ENCODE measurements around the gene IL1RAPL1.

Gene IL1RAPL1

DNA sequence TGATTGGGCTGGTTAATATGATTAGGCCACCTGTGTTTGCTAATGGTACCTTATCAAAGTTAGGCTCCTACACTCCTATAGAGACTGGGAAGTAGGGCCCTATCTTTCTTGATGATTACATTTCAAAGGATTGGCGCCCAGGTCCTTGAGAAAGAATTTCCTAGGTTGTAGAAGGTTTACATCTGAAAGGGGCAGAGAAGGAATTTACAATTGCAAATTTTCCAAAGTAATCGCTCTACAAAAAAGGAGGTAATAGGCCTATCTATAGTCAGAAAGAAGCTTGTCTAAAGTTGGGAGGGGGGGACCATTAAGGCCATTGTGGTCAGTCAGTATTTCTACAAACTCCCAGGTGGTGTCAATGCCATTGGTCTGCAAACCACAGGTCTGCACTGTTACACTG, 638.4 kb downstream of the IL1RAPL1 start:
- no peak overlapping the region for H2AK5ac ChIP-seq (ENCODE audit: low read depth, low read length)
- no peak overlapping the region for H3K23ac ChIP-seq (ENCODE audit: low read depth, low read length, poor library complexity)
- WGBS, 2 donors (ENCODE audit: extremely low coverage in 2 of 2, insufficient read length in 2 of 2, insufficient replicate concordance in 1 of 2), result no CpG with 5 or more reads among the region's 2 CpGs
- no peak overlapping the region for H4K91ac ChIP-seq (ENCODE audit: low read depth, low read length, poor library complexity)
- no peaks in the 10 kb centered on the region for H3K79me1 ChIP-seq (ENCODE audit: low read depth, low read length)
- H3K27me3 ChIP-seq (ENCODE audit: control insufficient read depth in 3 of 3, insufficient read depth in 3 of 3, low read depth in 1 of 3, low read length in 3 of 3), result no peaks in the 10 kb centered on the region
- no peak overlapping the region for H2BK15ac ChIP-seq (ENCODE audit: low read length)
- no peak overlapping the region for H2AFZ ChIP-seq (ENCODE audit: low read length)
- no peak overlapping the region for H3K9ac ChIP-seq (ENCODE audit: low read depth, low read length, poor library complexity)
- H2BK120ac ChIP-seq (ENCODE audit: low read depth, low read length), result no peak overlapping the region
- no peak overlapping the region for H3K4me3 ChIP-seq (ENCODE audit: low read length in 2 of 2)
- H2BK5ac ChIP-seq (ENCODE audit: low read length), result no peak overlapping the region
- no peaks in the 10 kb centered on the region for H3K36me3 ChIP-seq (replicated peaks in 1 of 2; ENCODE audit: control insufficient read depth in 2 of 2, insufficient read depth in 2 of 2, low read length in 2 of 2)
- no peak overlapping the region for H3K4ac ChIP-seq (ENCODE audit: low read length)
- H4K8ac ChIP-seq (ENCODE audit: low read depth, low read length), result no peak overlapping the region
- no peak overlapping the region for H3K27ac ChIP-seq (replicated peaks; ENCODE audit: low read length)
- H3K4me2 ChIP-seq (ENCODE audit: insufficient read depth, low read length, poor library complexity, severe bottlenecking), result no peak overlapping the region
- no peaks in the 10 kb centered on the region for H3K4me1 ChIP-seq (ENCODE audit: control insufficient read depth in 2 of 2, insufficient read depth in 1 of 2, low read depth in 1 of 2, low read length in 2 of 2)
- H3K9me3 ChIP-seq (replicated peaks in 1 of 2; ENCODE audit: control insufficient read depth in 2 of 2, insufficient read depth in 1 of 2, low read depth in 1 of 2, low read length in 2 of 2), result no peaks in the 10 kb centered on the region
- no peak overlapping the region for H3K18ac ChIP-seq (ENCODE audit: low read length)
- H3K14ac ChIP-seq (ENCODE audit: low read length), result no peak overlapping the region
- H2BK12ac ChIP-seq (ENCODE audit: low read length), result no peak overlapping the region
- no peak for DNase-seq (ENCODE audit: low spot score)

DNA sequence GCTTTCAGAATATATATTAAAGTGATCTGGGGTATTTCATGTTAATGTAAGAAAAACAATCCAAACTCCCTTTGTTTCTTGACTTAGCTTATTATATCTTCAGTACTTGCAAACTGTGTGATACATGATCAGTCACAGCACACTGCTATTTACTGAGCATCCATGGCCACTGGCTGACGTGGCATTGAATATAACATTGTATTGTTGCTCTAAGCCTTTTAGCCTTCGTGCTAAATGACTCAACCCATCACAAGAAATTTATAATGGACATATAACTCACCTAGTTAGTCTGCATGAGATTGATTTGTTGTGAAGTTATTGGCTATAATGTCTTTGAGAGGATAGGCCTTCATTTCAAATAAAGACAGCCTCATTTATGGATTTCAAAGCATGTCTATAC, 642.6 kb downstream of the IL1RAPL1 start:
- H3K18ac ChIP-seq (ENCODE audit: low read length), result no peak overlapping the region
- no peak overlapping the region for H2BK5ac ChIP-seq (ENCODE audit: low read length)
- no peaks in the 10 kb centered on the region for H3K9me3 ChIP-seq (replicated peaks in 1 of 2; ENCODE audit: control insufficient read depth in 2 of 2, insufficient read depth in 1 of 2, low read depth in 1 of 2, low read length in 2 of 2)
- no peak overlapping the region for H3K4me3 ChIP-seq (ENCODE audit: low read length in 2 of 2)
- H3K9ac ChIP-seq (ENCODE audit: low read depth, low read length, poor library complexity), result no peak overlapping the region
- no peak overlapping the region for H3K14ac ChIP-seq (ENCODE audit: low read length)
- no peak overlapping the region for H3K4ac ChIP-seq (ENCODE audit: low read length)
- no CpG with 5 or more reads among the region's 2 CpGs for WGBS, 2 donors (ENCODE audit: extremely low coverage in 2 of 2, insufficient read length in 2 of 2, insufficient replicate concordance in 1 of 2)
- no peak overlapping the region for H4K8ac ChIP-seq (ENCODE audit: low read depth, low read length)
- no peak for DNase-seq (ENCODE audit: low spot score)
- H3K4me1 ChIP-seq (ENCODE audit: control insufficient read depth in 2 of 2, insufficient read depth in 1 of 2, low read depth in 1 of 2, low read length in 2 of 2), result no peaks in the 10 kb centered on the region
- H2AK5ac ChIP-seq (ENCODE audit: low read depth, low read length), result no peak overlapping the region
- no peak overlapping the region for H3K4me2 ChIP-seq (ENCODE audit: insufficient read depth, low read length, poor library complexity, severe bottlenecking)
- no peak overlapping the region for H3K23ac ChIP-seq (ENCODE audit: low read depth, low read length, poor library complexity)
- H2BK12ac ChIP-seq (ENCODE audit: low read length), result no peak overlapping the region
- H3K79me1 ChIP-seq (ENCODE audit: low read depth, low read length), result no peaks in the 10 kb centered on the region
- H2BK15ac ChIP-seq (ENCODE audit: low read length), result no peak overlapping the region
- no peak overlapping the region for H2BK120ac ChIP-seq (ENCODE audit: low read depth, low read length)
- no peaks in the 10 kb centered on the region for H3K36me3 ChIP-seq (replicated peaks in 1 of 2; ENCODE audit: control insufficient read depth in 2 of 2, insufficient read depth in 2 of 2, low read length in 2 of 2)
- H3K27me3 ChIP-seq (ENCODE audit: control insufficient read depth in 3 of 3, insufficient read depth in 3 of 3, low read depth in 1 of 3, low read length in 3 of 3), result no peaks in the 10 kb centered on the region
- H4K91ac ChIP-seq (ENCODE audit: low read depth, low read length, poor library complexity), result no peak overlapping the region
- H2AFZ ChIP-seq (ENCODE audit: low read length), result no peak overlapping the region
- no peak overlapping the region for H3K27ac ChIP-seq (replicated peaks; ENCODE audit: low read length)

DNA sequence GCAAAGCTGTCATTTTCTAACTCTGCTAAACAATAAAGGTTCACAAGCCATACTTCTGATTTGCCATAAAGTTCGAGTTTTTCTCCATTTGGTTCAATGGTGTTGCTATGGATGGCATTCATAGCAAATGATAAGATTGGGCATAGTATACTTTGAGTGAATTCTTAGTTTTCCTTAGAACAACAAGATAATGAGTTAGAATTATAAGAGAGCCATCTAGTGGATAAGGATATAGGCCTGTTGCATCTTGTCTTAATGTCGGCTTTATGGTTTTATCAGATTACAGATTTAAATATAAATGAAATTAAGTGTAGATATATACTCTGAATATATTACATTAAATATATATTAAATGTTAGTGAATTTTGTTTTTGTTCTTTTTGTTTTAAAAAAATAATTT, 644.6 kb downstream of the IL1RAPL1 start:
- Histone ChIP-seq H3K9ac (ENCODE audit: low read depth, low read length, poor library complexity) (no peak overlapping the region), H2BK5ac (ENCODE audit: low read length) (no peak overlapping the region), H3K14ac (ENCODE audit: low read length) (no peak overlapping the region), H3K36me3 (replicated peaks in 1 of 2; ENCODE audit: control insufficient read depth in 2 of 2, insufficient read depth in 2 of 2, low read length in 2 of 2) (no peaks in the 10 kb centered on the region), H3K27me3 (ENCODE audit: control insufficient read depth in 3 of 3, insufficient read depth in 3 of 3, low read depth in 1 of 3, low read length in 3 of 3) (no peaks in the 10 kb centered on the region), H2BK15ac (ENCODE audit: low read length) (no peak overlapping the region), H3K4ac (ENCODE audit: low read length) (no peak overlapping the region), H2BK120ac (ENCODE audit: low read depth, low read length) (no peak overlapping the region), H3K79me1 (ENCODE audit: low read depth, low read length) (no peaks in the 10 kb centered on the region), H3K27ac (replicated peaks; ENCODE audit: low read length) (no peak overlapping the region), H3K4me1 (ENCODE audit: control insufficient read depth in 2 of 2, insufficient read depth in 1 of 2, low read depth in 1 of 2, low read length in 2 of 2) (no peaks in the 10 kb centered on the region), H4K8ac (ENCODE audit: low read depth, low read length) (no peak overlapping the region), H2AK5ac (ENCODE audit: low read depth, low read length) (no peak overlapping the region), H3K18ac (ENCODE audit: low read length) (no peak overlapping the region), H2AFZ (ENCODE audit: low read length) (no peak overlapping the region), H4K91ac (ENCODE audit: low read depth, low read length, poor library complexity) (no peak overlapping the region), H2BK12ac (ENCODE audit: low read length) (no peak overlapping the region), H3K23ac (ENCODE audit: low read depth, low read length, poor library complexity) (no peak overlapping the region), H3K4me2 (ENCODE audit: insufficient read depth, low read length, poor library complexity, severe bottlenecking) (no peak overlapping the region), H3K9me3 (replicated peaks in 1 of 2; ENCODE audit: control insufficient read depth in 2 of 2, insufficient read depth in 1 of 2, low read depth in 1 of 2, low read length in 2 of 2) (no peaks in the 10 kb centered on the region), H3K4me3 (ENCODE audit: low read length in 2 of 2) (no peak overlapping the region)
- no peak for DNase-seq (ENCODE audit: low spot score)
- WGBS, 2 donors (ENCODE audit: extremely low coverage in 2 of 2, insufficient read length in 2 of 2, insufficient replicate concordance in 1 of 2), result no CpG with 5 or more reads among the region's 2 CpGs

DNA sequence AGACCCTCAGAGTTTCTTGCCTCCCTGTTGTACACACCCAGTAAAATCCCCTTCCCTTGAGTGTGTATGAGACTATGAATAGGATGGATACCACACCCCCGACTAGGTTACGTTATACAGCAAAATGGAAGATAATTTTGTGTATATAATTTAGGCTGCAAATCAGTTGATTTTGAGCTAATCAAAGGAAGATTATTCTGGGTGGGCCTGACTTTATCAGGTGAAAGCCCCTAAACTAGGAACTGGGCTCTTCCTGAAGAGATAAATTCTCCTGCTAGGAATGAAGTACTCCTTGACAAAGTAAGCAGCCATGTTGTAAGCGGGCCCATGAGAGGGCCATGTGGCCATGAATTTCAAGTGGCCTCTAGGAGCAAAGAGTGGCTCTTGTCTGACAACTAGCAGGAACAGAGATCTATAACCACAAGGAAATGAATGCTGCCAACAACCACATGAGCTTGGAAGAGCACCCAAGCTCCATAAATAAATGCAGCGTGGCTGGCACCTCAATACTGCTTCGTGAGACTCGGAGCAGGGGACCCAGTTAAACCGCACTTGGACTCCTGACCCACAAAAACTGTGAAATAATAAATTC, 646.4 kb downstream of the IL1RAPL1 start:
- H4K8ac ChIP-seq (ENCODE audit: low read depth, low read length), result no peak overlapping the region
- no peaks in the 10 kb centered on the region for H3K9me3 ChIP-seq (replicated peaks in 1 of 2; ENCODE audit: control insufficient read depth in 2 of 2, insufficient read depth in 1 of 2, low read depth in 1 of 2, low read length in 2 of 2)
- H2BK12ac ChIP-seq (ENCODE audit: low read length), result no peak overlapping the region
- no peak overlapping the region for H4K91ac ChIP-seq (ENCODE audit: low read depth, low read length, poor library complexity)
- H3K23ac ChIP-seq (ENCODE audit: low read depth, low read length, poor library complexity), result no peak overlapping the region
- no peak overlapping the region for H3K4ac ChIP-seq (ENCODE audit: low read length)
- H3K4me2 ChIP-seq (ENCODE audit: insufficient read depth, low read length, poor library complexity, severe bottlenecking), result no peak overlapping the region
- H3K4me3 ChIP-seq (ENCODE audit: low read length in 2 of 2), result no peak overlapping the region
- H2AK5ac ChIP-seq (ENCODE audit: low read depth, low read length), result no peak overlapping the region
- H3K9ac ChIP-seq (ENCODE audit: low read depth, low read length, poor library complexity), result no peak overlapping the region
- no peak overlapping the region for H2AFZ ChIP-seq (ENCODE audit: low read length)
- no peaks in the 10 kb centered on the region for H3K36me3 ChIP-seq (replicated peaks in 1 of 2; ENCODE audit: control insufficient read depth in 2 of 2, insufficient read depth in 2 of 2, low read length in 2 of 2)
- no peak overlapping the region for H2BK5ac ChIP-seq (ENCODE audit: low read length)
- H3K27me3 ChIP-seq (ENCODE audit: control insufficient read depth in 3 of 3, insufficient read depth in 3 of 3, low read depth in 1 of 3, low read length in 3 of 3), result no peaks in the 10 kb centered on the region
- H3K18ac ChIP-seq (ENCODE audit: low read length), result no peak overlapping the region
- no peak overlapping the region for H3K27ac ChIP-seq (replicated peaks; ENCODE audit: low read length)
- no peak for DNase-seq (ENCODE audit: low spot score)
- no CpG with 5 or more reads among the region's 7 CpGs for WGBS, 2 donors (ENCODE audit: extremely low coverage in 2 of 2, insufficient read length in 2 of 2, insufficient replicate concordance in 1 of 2)
- H3K79me1 ChIP-seq (ENCODE audit: low read depth, low read length), result no peaks in the 10 kb centered on the region
- no peak overlapping the region for H3K14ac ChIP-seq (ENCODE audit: low read length)
- no peaks in the 10 kb centered on the region for H3K4me1 ChIP-seq (ENCODE audit: control insufficient read depth in 2 of 2, insufficient read depth in 1 of 2, low read depth in 1 of 2, low read length in 2 of 2)
- H2BK120ac ChIP-seq (ENCODE audit: low read depth, low read length), result no peak overlapping the region
- no peak overlapping the region for H2BK15ac ChIP-seq (ENCODE audit: low read length)

Data from neuronal stem cell (in vitro differentiated cells).